Uterus (tissue), 4 donors: ENCODE results near the gene SF3A2. TPM values are rescaled to one million over a fixed set of nuclear protein-coding genes. Genes with fewer than 3 reads are reported as not detected.

Source experiments
- DNase-seq, 2 donors: peaks; one replicate each; pipeline ENCODE4 v3.0.0-alpha.2; 2019 to 2020
- H3K27ac ChIP-seq, 2 donors: fragments of 200-600 bp; sonication (generic); 1 replicate in 1 of 2; 2 replicates in 1 of 2; pipeline ENCODE4 v1.5.1; 2016 to 2018
- H3K27me3 ChIP-seq, 2 donors: fragments of 200-600 bp; sonication (generic); one replicate each; pipeline ENCODE4 v1.5.1; 2018 to 2019; ENCODE audit warnings: control low read depth in 1 of 2
- H3K36me3 ChIP-seq, 2 donors: fragments of 200-600 bp; sonication (generic); one replicate each; pipeline ENCODE4 v1.5.1; 2019; ENCODE audit warnings: control low read depth in 1 of 2
- H3K4me1 ChIP-seq, 2 donors: fragments of 200-600 bp; sonication (generic); one replicate each; pipeline ENCODE4 v1.5.1; 2018 to 2019; ENCODE audit warnings: control low read depth in 1 of 2
- H3K4me3 ChIP-seq, 2 donors: fragments of 200-600 bp; sonication (generic); 1 replicate in 1 of 2; 2 replicates in 1 of 2; pipeline ENCODE4 v1.5.1; 2018 to 2019; ENCODE audit warnings: mild to moderate bottlenecking in 1 of 2
- H3K9me3 ChIP-seq, 2 donors: fragments of 200-600 bp; sonication (generic); one replicate each; pipeline ENCODE4 v1.5.1; 2019; ENCODE audit warnings: control low read depth in 1 of 2
- CTCF ChIP-seq, 4 experiments: fragments of 200-600 bp in 2 of 4; fragments of 450-650 bp in 2 of 4; sonication (generic) in 2 of 4; IDR thresholded peaks; one replicate each; pipeline ENCODE4 v1.5.1; 2016 to 2019; ENCODE audit warnings: antibody characterized with exemption in 4 of 4, mild to moderate bottlenecking in 2 of 4, moderate library complexity in 1 of 4
- POLR2A ChIP-seq, 2 donors: fragments of 450-650 bp; IDR thresholded peaks; one replicate each; pipeline ENCODE4 v1.6.1; 2016; ENCODE audit warnings: antibody characterized with exemption in 2 of 2, mild to moderate bottlenecking in 1 of 2, moderate library complexity in 1 of 2
- intact Hi-C: fragments of 100-400 bp; cut with DNase I; formaldehyde crosslinking; loops from one replicate; pipeline ENCODE4 v1.15.1; 2023; ENCODE audit warnings: low total_unique reads
- total RNA-seq, 4 donors: library from RNA; depleted of rRNA in 3 of 4; stranded (reverse); fragments of >200 nt in 3 of 4; gene quantifications; one replicate each; pipeline versions ENCODE4 v1.1.0 to v1.2.4, GENCODE V29; 2014 to 2023
- donor health status: DM: yes; HTN: yes; CAD: no.

The SF3A2 gene
- total RNA-seq, 4 donors from 2014 or later: 33.2 to 107 (median 50.6) TPM

- no peaks in the 10 kb centered on the region for H3K36me3 ChIP-seq
These were observed 12.7 kb upstream of the SF3A2 start for GRCh38 chr19:2223959-2224358.

GRCh38 chr19:2224754-2225349 lies 11.8 kb upstream of the SF3A2 start:
- H3K27ac ChIP-seq: no peak overlapping the region
- no peaks in the 10 kb centered on the region for H3K9me3 ChIP-seq
- intact Hi-C loops: no loop called here
- H3K4me1 ChIP-seq: no peaks in the 10 kb centered on the region
- no peaks in the 10 kb centered on the region for H3K36me3 ChIP-seq
- DNase-seq: no peak
- no peak overlapping the region for H3K4me3 ChIP-seq
- no peaks in the 10 kb centered on the region for H3K27me3 ChIP-seq
- TF ChIP-seq POLR2A (IDR thresholded peaks at IDR 0.05) (no peak), CTCF (IDR thresholded peaks at IDR 0.05) (no peak)

More at GRCh38 chr19:2223959-2224358, 12.7 kb upstream of the SF3A2 start:
- no peaks in the 10 kb centered on the region for H3K27me3 ChIP-seq
- DNase-seq: no peak
- no peak overlapping the region for H3K27ac ChIP-seq
- no peak for TF ChIP-seq POLR2A (IDR thresholded peaks at IDR 0.05)
- TF ChIP-seq CTCF (IDR thresholded peaks at IDR 0.05): no peak
- intact Hi-C loops: no loop called here
- H3K4me1 ChIP-seq: no peaks in the 10 kb centered on the region
- no peak overlapping the region for H3K4me3 ChIP-seq
- H3K9me3 ChIP-seq: no peaks in the 10 kb centered on the region

GRCh38 chr19:2225415-2226050 lies 11.1 kb upstream of the SF3A2 start:
- Histone ChIP-seq H3K36me3 (no peaks in the 10 kb centered on the region), H3K4me1 (no peaks in the 10 kb centered on the region), H3K9me3 (no peaks in the 10 kb centered on the region), H3K4me3 (no peak overlapping the region), H3K27me3 (no peaks in the 10 kb centered on the region), H3K27ac (no peak overlapping the region)
- intact Hi-C loops: no loop called here
- TF ChIP-seq POLR2A (IDR thresholded peaks at IDR 0.05) (no peak), CTCF (IDR thresholded peaks at IDR 0.05) (no peak)
- no peak for DNase-seq

- no peaks in the 10 kb centered on the region for H3K9me3 ChIP-seq
- H3K4me3 ChIP-seq: no peak overlapping the region
- H3K27ac ChIP-seq: no peak overlapping the region
- no peak for TF ChIP-seq CTCF (IDR thresholded peaks at IDR 0.05)
- TF ChIP-seq POLR2A (IDR thresholded peaks at IDR 0.05): no peak
- no peak for DNase-seq
- intact Hi-C loops: no loop called here
- H3K27me3 ChIP-seq: no peaks in the 10 kb centered on the region
- no peaks in the 10 kb centered on the region for H3K36me3 ChIP-seq
- H3K4me1 ChIP-seq: no peaks in the 10 kb centered on the region
These were observed 10.4 kb upstream of the SF3A2 start for GRCh38 chr19:2226051-2226839.

- Histone ChIP-seq H3K36me3 (no peaks in the 10 kb centered on the region), H3K4me1 (no peaks in the 10 kb centered on the region), H3K27me3 (no peaks in the 10 kb centered on the region), H3K4me3 (no peak overlapping the region), H3K9me3 (no peaks in the 10 kb centered on the region), H3K27ac (no peak overlapping the region)
- intact Hi-C loops: no loop called here
- TF ChIP-seq POLR2A (IDR thresholded peaks at IDR 0.05) (no peak), CTCF (IDR thresholded peaks at IDR 0.05) (no peak)
- no peak for DNase-seq
These were observed 9.7 kb upstream of the SF3A2 start for GRCh38 chr19:2226840-2227360.
